ENCODE data around the gene FGD4.

FGD4 gene

GRCh38 chr12:32457251-32458025 lies 58.1 kb downstream of the FGD4 start:
- DNase-seq (ENCODE audit: low read depth), result no peak

- DNase-seq (ENCODE audit: low read depth), result no peak
Observed at GRCh38 chr12:32460638-32461037, 61.3 kb downstream of the FGD4 start.

GRCh38 chr12:32462908-32463307 lies 63.5 kb downstream of the FGD4 start:
- DNase-seq (ENCODE audit: low read depth), result no peak

GRCh38 chr12:32466187-32466586 lies 66.8 kb downstream of the FGD4 start:
- DNase-seq (ENCODE audit: low read depth), result no peak

GRCh38 chr12:32466986-32467711 lies 67.8 kb downstream of the FGD4 start:
- no peak for DNase-seq (ENCODE audit: low read depth)

DNA sequence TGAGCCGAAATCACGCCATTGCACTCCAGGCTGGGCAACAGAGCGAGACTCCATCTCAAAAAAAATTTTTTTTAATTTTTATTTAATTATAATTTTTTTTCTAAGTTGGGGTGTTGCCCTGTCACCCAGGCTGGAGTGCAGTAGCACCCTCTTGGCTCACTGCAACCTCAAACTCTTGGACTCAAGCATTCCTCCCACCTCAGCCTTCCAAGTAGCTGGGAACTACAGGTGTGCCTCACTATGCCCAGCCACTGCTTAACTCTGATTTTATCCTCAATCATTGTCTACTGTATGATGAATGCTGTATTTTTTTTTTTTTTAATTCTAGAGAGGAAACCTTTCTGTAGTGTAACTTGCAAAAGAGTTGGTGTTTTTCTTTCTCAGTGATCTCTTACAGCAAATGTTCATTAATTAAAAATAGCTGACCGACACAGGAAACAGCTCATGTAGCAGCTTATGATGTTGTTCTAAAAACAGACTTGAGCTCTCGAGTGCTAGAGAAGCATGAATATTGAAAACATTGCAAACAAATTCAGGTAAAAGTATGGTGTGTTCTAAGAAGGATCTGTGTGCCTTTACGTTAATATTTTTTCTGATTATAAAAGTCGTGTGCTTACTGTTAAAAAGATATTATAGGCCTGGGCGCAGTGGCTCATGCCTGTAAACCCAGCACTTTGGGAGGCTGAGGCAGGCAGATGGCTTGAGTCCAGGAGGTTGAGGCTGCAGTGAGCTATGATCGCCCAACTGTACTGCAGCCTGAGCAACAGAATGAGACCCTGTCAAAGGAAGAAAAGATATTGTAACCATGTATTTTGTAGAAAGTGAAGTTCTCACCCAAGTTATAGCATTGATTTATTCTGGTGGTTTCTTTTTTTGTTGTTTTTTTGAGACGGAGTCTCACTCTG lies 68.9 kb downstream of the FGD4 start:
- DNase-seq (ENCODE audit: low read depth), result no peak

- DNase-seq (ENCODE audit: low read depth), result no peak
Observed at GRCh38 chr12:32470936-32471470, 71.6 kb downstream of the FGD4 start.

GRCh38 chr12:32471591-32472001 lies 72.2 kb downstream of the FGD4 start:
- no peak for DNase-seq (ENCODE audit: low read depth)

- DNase-seq (ENCODE audit: low read depth), result no peak
Observed at GRCh38 chr12:32475724-32476123, 76.4 kb downstream of the FGD4 start.

GRCh38 chr12:32476446-32476845 lies 77.1 kb downstream of the FGD4 start:
- DNase-seq (ENCODE audit: low read depth), result no peak

DNA sequence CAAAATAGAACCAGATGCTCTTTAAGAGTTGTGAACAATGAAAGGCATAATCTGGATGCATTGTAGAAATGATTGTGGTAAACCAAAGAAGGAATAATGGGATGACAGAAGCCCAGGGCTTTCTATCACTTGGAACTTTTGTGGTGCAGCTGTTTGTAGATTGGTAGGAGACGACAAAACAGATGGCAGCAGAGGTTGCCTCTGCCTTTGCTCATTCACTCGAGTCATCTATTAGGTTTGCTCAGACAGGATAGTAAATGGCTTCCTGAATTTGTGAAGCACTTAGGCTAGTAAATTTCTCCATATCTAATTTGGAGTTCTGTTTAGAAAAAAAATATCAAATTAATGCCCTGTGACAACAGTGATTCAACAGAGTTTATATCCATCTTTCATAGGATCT lies 78.4 kb downstream of the FGD4 start:
- DNase-seq (ENCODE audit: low read depth), result no peak

DNA sequence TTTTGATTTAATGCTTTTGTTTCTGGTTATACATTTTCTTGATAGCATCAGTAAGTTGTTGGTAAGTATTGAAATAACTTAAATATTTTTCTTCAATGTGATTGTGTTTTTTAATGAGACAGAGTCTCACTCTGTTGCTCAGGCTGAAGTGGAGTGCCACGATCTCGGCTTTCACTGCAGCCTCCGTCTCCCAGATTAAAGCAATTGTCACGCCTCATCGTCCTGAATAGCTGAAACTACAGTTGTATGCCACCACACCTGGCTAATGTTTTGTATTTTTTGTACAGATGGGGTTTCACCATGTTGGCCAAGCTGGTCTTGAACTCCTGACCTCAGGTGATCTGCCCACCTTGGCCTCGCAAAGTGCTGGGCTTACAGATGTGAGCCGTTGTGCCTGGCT lies 78.8 kb downstream of the FGD4 start:
- no peak for DNase-seq (ENCODE audit: low read depth)

- no peak for DNase-seq (ENCODE audit: low read depth)
Observed at GRCh38 chr12:32478858-32479725, 79.7 kb downstream of the FGD4 start.

DNA sequence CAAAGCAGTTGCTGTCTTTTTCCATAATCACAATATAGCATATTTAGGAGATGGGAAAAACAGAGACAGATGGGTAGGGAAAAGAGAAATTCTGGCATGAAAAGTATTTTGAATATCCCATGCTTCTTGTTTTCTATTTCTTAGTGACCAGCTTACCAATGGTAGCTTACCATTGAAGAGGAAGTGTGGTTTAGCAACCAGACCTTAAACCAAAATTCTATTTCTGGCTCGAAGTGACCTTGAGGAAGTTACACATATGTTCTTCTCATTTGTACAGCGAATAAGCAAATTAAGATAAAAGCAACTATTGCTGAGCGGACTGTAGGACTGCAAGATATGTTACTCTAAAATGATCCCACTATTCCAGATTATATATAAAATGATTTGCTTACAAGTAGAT lies 82.9 kb downstream of the FGD4 start:
- DNase-seq (ENCODE audit: low read depth), result no peak

GRCh38 chr12:32483499-32483898 lies 84.1 kb downstream of the FGD4 start:
- no peak for DNase-seq (ENCODE audit: low read depth)

GRCh38 chr12:32483993-32484392 lies 84.6 kb downstream of the FGD4 start:
- no peak for DNase-seq (ENCODE audit: low read depth)

DNA sequence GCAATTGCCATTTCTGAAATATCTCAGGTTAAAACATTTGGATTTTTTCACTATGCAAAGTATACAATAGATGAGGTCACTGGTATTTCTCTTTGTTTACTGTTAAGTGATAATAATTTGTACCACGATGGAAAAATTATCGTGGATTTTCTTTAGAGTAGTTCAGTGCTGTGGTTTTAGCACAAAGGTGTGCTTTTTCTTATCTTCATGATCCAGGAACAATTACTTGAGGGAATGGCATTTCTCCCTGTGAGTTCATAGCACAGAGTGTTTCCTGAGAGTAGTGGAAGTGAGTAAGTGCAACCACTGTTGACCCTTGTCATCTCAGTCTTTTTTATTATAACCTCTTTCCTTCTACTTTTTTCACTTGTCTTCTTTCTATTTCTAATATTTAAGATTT lies 86.8 kb downstream of the FGD4 start:
- no peak for DNase-seq (ENCODE audit: low read depth)

- DNase-seq (ENCODE audit: low read depth), result no peak
Observed at GRCh38 chr12:32488132-32488531, 88.8 kb downstream of the FGD4 start.

- no peak for DNase-seq (ENCODE audit: low read depth)
Observed at GRCh38 chr12:32489070-32489469, 89.7 kb downstream of the FGD4 start.

DNA sequence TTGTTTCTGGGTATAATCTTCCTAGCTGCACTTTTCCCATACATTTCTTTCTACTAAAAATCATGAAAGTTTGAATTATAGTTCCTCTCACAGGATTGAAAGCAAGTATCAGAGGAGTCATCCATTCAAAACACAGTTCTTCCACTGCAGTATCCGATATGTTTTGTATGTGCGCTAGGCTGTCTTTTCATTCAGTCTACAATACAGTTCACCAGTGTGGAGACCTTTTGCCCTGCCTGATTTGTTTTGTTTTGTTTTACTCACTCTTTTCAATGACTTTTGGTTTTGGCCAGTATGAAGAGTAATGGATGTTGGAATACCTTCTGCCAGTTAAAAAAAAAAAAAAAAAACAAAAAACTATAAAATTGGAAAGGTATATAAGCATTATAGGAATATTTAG lies 91.4 kb downstream of the FGD4 start:
- no peak for DNase-seq (ENCODE audit: low read depth)

DNA sequence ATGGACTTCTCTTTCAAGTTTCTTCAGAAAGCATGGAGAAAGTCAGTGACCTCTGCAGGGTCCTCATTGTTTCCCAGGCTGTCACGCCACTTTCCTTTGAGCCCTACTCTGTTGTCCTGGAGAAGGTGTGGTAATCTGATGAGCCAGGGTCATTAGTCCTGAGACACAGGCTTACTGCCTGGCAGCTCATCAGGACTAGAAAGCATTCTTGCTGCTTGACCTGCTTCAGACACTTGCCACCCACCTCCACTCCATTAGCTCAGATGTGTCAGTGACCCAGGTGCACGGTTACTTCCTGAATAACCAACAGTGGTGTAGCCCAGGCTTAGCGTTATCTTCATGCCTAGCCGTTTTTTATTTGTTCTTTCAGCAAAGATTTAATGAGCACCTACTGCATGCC lies 93.9 kb downstream of the FGD4 start:
- DNase-seq (ENCODE audit: low read depth), result no peak
